ENCODE results near the gene CWF19L1.

DNA sequence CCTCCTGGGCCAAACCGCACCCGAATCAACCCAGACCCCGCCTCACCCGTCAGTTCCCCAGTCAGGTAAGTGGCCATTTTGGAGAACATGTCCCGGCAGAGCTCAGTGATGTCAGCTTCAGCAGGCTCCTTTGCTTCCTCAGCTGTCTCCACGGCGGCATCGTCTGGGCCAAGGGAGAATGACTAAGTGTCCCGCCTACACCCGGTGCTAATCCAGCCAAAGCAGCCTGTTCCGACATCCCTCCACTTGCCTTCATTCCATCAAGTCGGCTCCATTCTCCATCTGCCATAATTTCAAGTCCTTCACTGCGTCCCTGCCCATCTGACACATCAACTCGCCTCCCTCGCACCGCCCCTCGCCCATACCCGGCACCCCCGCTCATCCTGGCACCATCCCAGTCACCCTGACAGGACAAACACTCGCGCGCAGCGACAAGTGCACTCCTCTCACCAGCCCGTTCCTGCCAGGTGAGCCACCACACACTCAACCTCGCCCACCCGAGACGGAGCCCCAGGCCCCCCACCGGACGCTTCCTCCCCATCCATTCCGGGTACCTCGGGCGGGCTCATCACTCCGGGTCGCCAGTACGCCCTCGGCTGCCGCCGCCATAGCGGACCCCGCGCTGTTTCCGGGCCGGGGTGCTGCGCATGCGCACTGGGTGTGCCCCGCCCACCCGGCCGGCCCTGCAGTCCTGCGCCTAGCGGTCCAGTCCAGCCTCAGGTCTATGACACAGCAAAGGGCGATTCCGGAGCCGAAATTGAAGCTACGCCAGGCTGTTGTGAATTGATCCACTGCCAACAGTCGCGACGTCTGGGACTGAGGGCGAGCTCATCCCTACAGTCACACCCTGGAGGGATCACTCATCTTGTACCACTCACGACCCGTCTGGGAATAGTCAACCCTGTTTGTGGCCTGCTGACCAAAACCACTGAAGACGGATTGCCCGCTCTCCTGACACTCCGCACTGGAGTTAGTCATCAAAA lies 18.9 kb upstream of the CWF19L1 start, which contains the start of gene BLOC1S2:
- TF ChIP-seq, protein P1, sequence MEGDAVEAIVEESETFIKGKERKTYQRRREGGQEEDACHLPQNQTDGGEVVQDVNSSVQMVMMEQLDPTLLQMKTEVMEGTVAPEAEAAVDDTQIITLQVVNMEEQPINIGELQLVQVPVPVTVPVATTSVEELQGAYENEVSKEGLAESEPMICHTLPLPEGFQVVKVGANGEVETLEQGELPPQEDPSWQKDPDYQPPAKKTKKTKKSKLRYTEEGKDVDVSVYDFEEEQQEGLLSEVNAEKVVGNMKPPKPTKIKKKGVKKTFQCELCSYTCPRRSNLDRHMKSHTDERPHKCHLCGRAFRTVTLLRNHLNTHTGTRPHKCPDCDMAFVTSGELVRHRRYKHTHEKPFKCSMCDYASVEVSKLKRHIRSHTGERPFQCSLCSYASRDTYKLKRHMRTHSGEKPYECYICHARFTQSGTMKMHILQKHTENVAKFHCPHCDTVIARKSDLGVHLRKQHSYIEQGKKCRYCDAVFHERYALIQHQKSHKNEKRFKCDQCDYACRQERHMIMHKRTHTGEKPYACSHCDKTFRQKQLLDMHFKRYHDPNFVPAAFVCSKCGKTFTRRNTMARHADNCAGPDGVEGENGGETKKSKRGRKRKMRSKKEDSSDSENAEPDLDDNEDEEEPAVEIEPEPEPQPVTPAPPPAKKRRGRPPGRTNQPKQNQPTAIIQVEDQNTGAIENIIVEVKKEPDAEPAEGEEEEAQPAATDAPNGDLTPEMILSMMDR (IDR thresholded peaks at IDR 0.05), result no peak
- TF ChIP-seq POLR2AphosphoS5 (IDR thresholded peaks at IDR 0.05) (peak; percentile 87 to 93 (median 90)), EP300 (IDR thresholded peaks at IDR 0.05) (no peak)

All from sigmoid colon (tissue), 4 donors.